Measurements from ENCODE around the gene MMP24. TPM values are rescaled to one million over a fixed set of nuclear protein-coding genes. Genes with fewer than 3 reads are reported as not detected.
A peak's percentile ranks its signal among the peaks of the same experiment; 100 is the strongest.

Gene MMP24
- total RNA-seq, 4 donors from 2014 or later: 0.32 to 4.5 (median 0.61) TPM

DNA sequence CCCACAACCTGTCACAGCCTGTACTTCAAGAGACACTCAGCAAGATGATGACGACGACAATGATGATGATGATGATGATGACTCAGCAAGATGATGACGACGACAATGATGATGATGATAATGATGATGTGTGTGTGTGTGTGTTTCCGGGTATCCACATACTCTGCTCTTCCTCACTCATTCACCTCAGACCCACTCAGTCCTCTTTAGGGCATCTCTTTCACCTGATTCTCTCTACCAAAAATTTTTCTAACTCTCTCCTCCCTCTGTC, 59.3 kb downstream of the MMP24 start:
- H3K27me3 ChIP-seq: no peaks in the 10 kb centered on the region
- DNase-seq: no peak
- 50 to 74% methylated on average over 5 of the region's 5 CpGs for WGBS, 2 donors (ENCODE audit: low coverage in 1 of 2)
- H3K27ac ChIP-seq: peak overlapping the region in 2 of 4 donors; percentile 89 to 90
- in situ Hi-C loops (cut with MboI; ENCODE audit: low pct_ligation_motif_present in 1 of 4, low pct_unique_long_range_greater_than_20kb in 1 of 4, low sequenced_read_pairs in 3 of 4) (no loop called here), intact Hi-C loops (cut with DNase I; ENCODE audit: low total_unique reads) (no loop called here)
- H3K9me3 ChIP-seq: no peaks in the 10 kb centered on the region
- no peaks in the 10 kb centered on the region for H3K36me3 ChIP-seq
- H3K4me3 ChIP-seq: no peak overlapping the region
- H3K4me1 ChIP-seq: peaks cover 10 to 32% (median 21%) of the 10 kb centered on the region in 4 donors
- TF ChIP-seq, protein P1, sequence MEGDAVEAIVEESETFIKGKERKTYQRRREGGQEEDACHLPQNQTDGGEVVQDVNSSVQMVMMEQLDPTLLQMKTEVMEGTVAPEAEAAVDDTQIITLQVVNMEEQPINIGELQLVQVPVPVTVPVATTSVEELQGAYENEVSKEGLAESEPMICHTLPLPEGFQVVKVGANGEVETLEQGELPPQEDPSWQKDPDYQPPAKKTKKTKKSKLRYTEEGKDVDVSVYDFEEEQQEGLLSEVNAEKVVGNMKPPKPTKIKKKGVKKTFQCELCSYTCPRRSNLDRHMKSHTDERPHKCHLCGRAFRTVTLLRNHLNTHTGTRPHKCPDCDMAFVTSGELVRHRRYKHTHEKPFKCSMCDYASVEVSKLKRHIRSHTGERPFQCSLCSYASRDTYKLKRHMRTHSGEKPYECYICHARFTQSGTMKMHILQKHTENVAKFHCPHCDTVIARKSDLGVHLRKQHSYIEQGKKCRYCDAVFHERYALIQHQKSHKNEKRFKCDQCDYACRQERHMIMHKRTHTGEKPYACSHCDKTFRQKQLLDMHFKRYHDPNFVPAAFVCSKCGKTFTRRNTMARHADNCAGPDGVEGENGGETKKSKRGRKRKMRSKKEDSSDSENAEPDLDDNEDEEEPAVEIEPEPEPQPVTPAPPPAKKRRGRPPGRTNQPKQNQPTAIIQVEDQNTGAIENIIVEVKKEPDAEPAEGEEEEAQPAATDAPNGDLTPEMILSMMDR (IDR thresholded peaks at IDR 0.05): no peak
- TF ChIP-seq POLR2A (IDR thresholded peaks at IDR 0.05) (no peak), POLR2AphosphoS5 (IDR thresholded peaks at IDR 0.05) (no peak), EP300 (IDR thresholded peaks at IDR 0.05; ENCODE audit: low read depth) (no peak)

DNA sequence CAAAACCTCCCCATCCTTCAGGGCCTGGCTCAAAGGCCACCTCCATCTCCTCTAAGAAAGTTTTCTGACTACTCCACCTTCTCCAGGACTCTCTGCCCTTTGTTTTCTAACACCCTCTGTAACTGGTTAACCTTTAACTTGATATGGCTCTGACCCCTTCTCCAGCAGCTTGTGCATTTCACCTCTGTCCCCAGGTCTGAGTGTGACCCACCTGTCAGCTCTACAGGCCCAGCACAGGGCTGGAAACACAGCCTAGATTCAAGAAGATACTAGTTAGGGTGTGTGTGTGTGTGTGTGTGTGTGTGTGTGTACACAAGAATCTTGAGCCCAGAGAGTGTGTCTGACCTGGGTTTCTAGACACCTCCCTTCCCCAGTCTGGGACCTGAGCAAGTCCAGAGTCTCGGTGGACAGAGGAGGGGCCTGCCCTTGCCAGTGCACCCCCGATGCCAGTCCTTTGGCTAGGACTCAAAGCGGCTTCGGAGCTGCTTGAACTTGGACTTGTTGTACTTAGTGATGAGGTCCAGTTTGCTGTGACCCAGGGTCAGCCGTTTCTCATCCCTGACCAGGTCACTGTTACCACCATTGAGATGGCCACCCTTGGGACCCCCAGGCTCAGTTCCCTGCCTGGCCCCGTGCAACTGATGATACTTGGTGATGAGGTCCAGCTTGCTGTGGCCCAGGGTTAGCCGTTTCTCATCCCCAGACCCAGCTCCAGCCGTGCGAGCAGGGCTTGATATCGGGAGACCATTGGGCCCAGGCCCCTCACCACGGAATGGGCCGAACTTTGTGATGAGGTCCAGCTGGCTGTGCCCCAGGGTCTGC, 59.8 kb downstream of the MMP24 start:
- Histone ChIP-seq H3K36me3 (no peaks in the 10 kb centered on the region), H3K4me3 (no peak overlapping the region), H3K9me3 (no peaks in the 10 kb centered on the region), H3K4me1 (peaks cover 10 to 32% (median 21%) of the 10 kb centered on the region in 4 donors), H3K27me3 (no peaks in the 10 kb centered on the region), H3K27ac (peak overlapping the region in 2 of 4 donors; percentile 41 to 90)
- DNase-seq: no peak
- TF ChIP-seq EP300 (IDR thresholded peaks at IDR 0.05; ENCODE audit: low read depth): no peak
- TF ChIP-seq POLR2A (IDR thresholded peaks at IDR 0.05): no peak
- no peak for TF ChIP-seq POLR2AphosphoS5 (IDR thresholded peaks at IDR 0.05)
- TF ChIP-seq, protein P1 (IDR thresholded peaks at IDR 0.05): no peak
- WGBS, 2 donors (ENCODE audit: low coverage in 1 of 2): 90% methylated on average over 12 of the region's 12 CpGs; no CpG with 5 or more reads in 1 of the 2 donors
- in situ Hi-C loops (cut with MboI; ENCODE audit: low pct_ligation_motif_present in 1 of 4, low pct_unique_long_range_greater_than_20kb in 1 of 4, low sequenced_read_pairs in 3 of 4) (no loop called here), intact Hi-C loops (cut with DNase I; ENCODE audit: low total_unique reads) (no loop called here)

- WGBS, 2 donors (ENCODE audit: low coverage in 1 of 2): 91% methylated on average over 14 of the region's 17 CpGs; no CpG with 5 or more reads in 1 of the 2 donors
- TF ChIP-seq EP300 (IDR thresholded peaks at IDR 0.05; ENCODE audit: low read depth): no peak
- TF ChIP-seq, protein P1 (IDR thresholded peaks at IDR 0.05): no peak
- TF ChIP-seq POLR2AphosphoS5 (IDR thresholded peaks at IDR 0.05): no peak
Measured at GRCh38 chr20:35286899-35287508, 60.5 kb downstream of the MMP24 start.

DNA sequence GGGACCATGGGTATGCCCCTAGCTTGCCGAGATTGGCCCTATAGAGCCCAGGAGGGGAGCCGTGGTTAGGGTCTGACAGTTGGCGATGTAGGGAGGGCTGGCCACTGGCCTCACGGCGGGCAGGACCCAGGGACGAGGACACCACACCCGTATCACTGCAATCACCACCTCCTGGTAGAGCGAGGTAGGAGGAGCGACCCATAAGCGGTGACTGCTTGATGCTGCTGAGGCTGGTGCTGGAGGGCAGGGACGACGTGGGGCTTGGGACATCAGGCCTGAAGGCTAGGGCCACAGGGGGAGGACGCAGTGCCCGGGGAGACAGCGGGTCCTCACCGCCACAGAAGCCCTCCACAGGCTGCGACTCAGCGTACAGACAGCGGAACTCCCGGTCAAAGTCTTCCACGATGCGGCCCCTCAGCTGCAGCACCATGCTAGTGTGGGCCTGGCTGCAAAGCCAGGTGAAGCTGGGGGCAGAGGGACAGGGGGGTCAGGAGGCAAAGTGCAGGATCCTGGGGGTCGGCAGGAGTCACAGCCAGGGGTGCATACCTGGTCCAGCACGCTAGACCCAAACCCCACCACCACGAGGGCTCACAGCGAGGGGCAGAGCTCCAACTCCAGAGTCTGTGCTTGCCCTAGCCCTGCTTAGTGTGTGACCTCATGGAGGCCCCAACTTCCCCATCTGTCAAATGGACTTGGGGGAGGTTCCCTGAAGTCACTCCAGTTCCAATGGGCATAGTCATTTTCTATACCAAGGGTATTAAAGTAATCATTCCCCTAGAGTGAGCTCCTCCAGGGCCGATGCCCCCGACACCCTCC, 61.2 kb downstream of the MMP24 start:
- in situ Hi-C loops (cut with MboI; ENCODE audit: low pct_ligation_motif_present in 1 of 4, low pct_unique_long_range_greater_than_20kb in 1 of 4, low sequenced_read_pairs in 3 of 4): no loop called here
- peaks cover 10 to 25% (median 20%) of the 10 kb centered on the region in 4 donors for H3K4me1 ChIP-seq
- intact Hi-C loops (cut with DNase I; ENCODE audit: low total_unique reads): no loop called here
- WGBS, 2 donors (ENCODE audit: low coverage in 1 of 2): 84% methylated on average over 27 of the region's 28 CpGs; no CpG with 5 or more reads in 1 of the 2 donors
- no peaks in the 10 kb centered on the region for H3K36me3 ChIP-seq
- DNase-seq: no peak
- TF ChIP-seq POLR2AphosphoS5 (IDR thresholded peaks at IDR 0.05): no peak
- TF ChIP-seq, protein P1 (IDR thresholded peaks at IDR 0.05): no peak
- no peaks in the 10 kb centered on the region for H3K9me3 ChIP-seq
- H3K4me3 ChIP-seq: no peak overlapping the region
- no peak overlapping the region for H3K27ac ChIP-seq
- H3K27me3 ChIP-seq: no peaks in the 10 kb centered on the region

More at GRCh38 chr20:35286899-35287508, 60.5 kb downstream of the MMP24 start:
- intact Hi-C loops (cut with DNase I; ENCODE audit: low total_unique reads) (no loop called here), in situ Hi-C loops (cut with MboI; ENCODE audit: low pct_ligation_motif_present in 1 of 4, low pct_unique_long_range_greater_than_20kb in 1 of 4, low sequenced_read_pairs in 3 of 4) (no loop called here)
- Histone ChIP-seq H3K27me3 (no peaks in the 10 kb centered on the region), H3K36me3 (no peaks in the 10 kb centered on the region), H3K4me3 (no peak overlapping the region), H3K9me3 (no peaks in the 10 kb centered on the region), H3K4me1 (peaks cover 10 to 32% (median 21%) of the 10 kb centered on the region in 4 donors), H3K27ac (peak overlapping the region in 1 of 4 donors; percentile 41)
- DNase-seq: no peak
